AG20443 (cell line): ENCODE data around the gene TRAF2.
"Not testable (repeated sequence)": the region's sequence is repeated elsewhere in the genome, so short reads cannot be mapped to it uniquely, and the experiment has no call there.

Source experiments
- DNase-seq: peaks from one replicate; pipeline ENCODE4 v3.0.0; 2012; ENCODE audit warnings: low spot score, mixed read lengths

Gene TRAF2

DNA sequence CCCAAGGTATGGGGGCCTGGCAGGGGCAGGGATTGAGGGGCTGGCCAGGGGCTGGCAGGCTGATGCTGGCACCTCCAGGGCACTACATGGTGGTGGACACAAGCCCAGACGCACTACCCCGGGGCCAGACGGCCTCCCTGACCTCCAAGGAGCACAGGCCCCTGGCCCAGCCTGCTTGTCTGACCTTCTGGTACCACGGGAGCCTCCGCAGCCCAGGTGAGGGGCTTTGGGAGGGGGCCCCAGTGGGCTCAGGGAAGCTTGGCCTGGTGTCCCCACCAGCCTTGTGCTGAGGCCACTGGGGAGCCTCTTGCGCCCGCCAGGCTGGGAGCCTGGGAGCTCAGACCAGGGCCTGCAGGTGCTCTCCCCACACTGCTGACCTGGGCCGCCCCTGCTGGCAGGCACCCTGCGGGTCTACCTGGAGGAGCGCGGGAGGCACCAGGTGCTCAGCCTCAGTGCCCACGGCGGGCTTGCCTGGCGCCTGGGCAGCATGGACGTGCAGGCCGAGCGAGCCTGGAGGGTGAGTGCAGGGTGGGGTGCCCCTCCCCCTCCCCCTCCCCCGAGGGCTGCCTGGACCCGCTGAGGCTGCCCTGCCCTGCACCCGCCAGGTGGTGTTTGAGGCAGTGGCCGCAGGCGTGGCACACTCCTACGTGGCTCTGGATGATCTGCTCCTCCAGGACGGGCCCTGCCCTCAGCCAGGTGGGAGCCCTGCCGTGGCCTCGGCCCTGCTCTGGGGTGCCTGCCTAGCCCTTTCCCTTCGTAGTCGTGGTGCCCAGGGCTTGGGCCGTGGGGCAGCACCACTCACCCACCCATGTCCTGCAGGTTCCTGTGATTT is 28.5 kb upstream of the TRAF2 start:
- no peak for DNase-seq

DNA sequence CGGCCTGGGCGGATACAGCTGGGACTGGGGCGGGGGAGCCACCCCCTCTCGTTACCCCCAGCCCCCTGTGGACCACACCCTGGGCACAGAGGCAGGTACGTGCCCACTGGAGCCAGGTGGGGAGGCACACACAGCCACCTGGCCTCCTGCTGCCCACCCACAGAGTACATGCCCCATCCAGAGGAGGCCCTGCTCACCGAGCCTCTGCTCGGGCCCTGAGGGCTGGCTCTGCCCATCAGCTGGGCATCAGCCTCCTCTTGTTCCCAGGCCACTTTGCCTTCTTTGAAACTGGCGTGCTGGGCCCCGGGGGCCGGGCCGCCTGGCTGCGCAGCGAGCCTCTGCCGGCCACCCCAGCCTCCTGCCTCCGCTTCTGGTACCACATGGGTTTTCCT is 27.9 kb upstream of the TRAF2 start:
- no peak for DNase-seq

DNA sequence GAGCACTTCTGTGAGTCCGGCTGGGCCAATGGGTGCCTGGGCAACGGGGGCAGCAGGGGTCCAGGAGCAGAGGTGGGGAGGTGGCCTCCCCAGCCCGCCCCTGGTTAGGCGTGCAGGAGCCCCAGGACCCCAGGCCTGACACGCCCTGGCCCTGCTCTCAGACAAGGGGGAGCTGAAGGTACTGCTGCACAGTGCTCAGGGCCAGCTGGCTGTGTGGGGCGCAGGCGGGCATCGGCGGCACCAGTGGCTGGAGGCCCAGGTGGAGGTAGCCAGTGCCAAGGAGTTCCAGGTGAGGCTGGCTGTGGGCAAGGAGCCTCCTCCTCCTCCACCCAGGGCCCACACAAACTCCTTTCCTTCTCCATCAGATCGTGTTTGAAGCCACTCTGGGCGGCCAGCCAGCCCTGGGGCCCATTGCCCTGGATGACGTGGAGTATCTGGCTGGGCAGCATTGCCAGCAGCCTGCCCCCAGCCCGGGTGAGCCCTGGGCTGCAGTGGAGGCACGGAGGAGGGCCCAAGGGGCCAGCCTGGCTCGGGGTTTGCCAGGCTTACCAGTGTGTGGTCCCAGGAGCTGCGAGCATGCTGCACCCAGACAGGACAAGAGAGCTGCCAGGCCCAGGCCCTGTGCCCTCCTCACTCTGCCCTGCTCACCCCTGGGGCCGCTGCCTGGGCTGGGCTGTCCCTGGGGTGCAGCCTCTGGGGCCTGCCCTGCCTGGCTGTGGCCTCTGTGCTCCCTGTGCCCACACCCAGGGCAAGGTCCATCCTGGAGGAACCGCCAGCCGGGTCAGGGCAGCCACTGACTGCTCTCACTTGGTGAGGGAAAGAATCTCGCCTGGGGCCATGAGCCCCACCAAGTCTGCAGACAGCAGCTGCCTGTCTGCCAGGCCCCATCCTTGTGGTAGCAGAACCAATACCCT is 27.2 kb upstream of the TRAF2 start:
- peak; percentile 51 for DNase-seq

DNA sequence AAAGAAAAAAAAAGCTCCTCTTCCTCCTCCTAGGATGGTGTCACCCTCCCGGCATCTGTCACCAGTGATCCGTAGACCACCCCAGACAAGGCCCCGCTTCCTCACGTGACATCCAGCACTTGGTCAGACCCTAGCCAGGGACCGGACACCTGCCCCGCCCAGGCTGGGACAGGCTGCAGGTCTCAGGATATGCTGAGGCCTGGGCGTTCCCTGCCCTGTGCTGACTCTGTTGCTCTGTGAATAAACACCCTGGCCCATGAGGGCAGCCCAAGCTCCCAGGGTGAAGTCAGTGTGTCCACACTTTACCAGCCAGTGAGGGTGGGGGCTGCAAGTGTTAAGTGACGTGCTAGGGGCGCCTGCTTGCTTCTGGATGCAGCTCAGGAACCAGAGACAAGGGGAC is 25.8 kb upstream of the TRAF2 start:
- no peak for DNase-seq

DNA sequence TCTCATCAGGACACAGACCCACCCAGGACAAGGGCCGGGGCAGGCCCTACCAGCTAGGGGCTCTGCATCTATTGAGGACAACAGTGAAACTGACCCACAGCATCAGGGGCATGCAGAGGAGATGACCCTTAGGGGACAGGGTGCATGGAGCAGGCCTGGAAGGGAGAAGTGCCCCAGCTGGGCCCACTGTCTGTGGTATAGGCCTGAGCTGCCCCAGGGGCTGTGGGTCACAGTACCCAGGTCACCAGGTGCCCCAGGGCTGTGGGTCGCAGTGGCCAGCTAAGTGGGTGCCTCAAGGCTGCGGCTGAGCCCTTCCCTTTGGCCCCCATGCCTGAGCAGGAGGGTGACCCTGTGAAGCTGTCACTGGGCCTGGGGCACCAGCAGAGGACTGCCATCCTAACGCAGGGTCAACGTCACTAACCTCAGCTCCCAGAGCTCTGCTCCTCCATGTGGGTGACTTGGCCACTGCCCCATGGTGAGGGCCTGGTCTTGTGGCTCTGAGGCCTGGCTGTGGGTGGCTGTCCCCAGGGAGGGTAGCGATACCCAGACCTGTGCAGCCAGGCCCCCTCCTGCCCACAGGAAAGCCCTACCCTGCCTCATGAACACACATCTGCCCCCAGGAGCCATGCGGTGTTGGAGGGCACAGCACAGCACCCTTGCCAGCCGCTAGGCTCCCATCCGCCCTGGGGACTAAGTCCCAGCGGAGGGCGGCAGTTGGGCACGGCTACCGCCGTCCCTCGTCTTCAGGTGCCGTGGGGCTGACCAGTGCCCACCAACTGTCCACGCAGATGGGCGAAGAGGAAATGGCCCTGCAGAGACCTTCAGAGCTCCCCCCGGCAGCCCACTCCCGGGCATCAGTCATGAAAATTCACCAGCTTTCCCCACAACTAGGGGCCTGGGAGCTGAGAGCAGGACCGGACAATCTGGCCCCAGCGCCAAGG is 25.1 kb upstream of the TRAF2 start:
- DNase-seq = no peak

DNA sequence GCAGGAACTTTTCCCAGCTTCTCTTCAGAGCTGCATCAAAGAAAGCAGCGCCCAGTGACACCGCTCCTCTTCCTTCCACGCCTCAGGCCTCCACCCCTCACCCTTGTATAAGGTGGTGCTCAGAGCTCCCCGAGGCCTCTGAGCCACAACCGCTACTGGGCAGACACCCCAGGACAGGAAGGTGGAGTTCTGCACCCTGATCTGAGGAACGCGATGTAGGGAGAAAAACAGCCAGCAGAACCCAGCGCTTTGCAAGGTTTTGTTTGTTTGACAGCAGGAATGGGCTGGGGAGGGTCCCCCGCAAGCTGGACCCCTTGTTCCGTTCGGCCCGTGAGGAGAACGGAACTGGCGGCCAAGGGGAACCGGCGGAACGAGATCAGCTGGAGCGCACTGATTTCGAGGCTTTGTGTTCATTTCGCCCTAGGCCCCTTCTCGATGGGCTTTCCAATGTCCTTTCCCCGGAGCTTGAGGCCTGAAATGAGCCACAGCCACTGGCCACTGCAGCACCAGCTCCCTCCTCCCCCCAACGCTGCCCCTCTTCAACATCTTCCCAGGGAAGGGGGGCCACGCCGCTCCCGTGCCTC is 24.4 kb upstream of the TRAF2 start:
- DNase-seq = no peak

DNA sequence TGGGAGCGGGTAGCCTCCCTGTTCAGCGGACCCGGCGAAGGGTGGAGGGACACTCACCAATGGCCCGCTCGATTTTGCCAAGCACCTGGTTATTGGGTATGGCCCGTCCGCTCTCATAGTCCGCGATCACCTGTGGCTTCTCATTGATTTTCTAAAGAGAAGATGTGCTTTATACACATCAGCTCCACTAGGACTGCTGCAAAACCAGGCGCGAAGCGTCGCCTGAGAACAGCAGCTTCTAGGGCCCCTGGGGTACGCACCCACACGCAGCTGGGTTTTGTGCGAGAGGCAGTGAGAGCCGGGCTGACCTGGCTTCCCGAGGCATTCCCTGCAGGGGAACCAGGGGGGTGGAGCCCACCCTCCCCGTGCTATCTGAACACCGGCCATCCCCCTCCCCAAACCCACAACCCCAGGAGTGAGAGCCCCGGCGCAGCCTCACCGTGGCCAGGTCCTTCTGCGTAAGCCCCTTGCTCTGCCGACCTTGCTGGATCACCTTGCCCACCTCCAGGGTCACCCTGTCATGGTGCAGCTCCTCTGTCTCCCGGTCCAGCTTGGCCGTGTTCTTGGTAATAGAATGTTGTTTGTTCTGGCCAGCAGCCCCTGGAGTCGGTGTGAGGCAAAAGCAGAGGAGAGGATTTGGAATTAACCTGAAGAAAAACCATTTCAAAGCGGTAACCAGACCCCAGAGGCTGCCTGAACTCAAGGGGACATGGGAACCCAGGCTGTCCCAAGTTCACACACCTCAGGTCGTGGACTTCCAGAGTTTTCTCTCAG is 23.3 kb upstream of the TRAF2 start:
- DNase-seq = no peak

DNA sequence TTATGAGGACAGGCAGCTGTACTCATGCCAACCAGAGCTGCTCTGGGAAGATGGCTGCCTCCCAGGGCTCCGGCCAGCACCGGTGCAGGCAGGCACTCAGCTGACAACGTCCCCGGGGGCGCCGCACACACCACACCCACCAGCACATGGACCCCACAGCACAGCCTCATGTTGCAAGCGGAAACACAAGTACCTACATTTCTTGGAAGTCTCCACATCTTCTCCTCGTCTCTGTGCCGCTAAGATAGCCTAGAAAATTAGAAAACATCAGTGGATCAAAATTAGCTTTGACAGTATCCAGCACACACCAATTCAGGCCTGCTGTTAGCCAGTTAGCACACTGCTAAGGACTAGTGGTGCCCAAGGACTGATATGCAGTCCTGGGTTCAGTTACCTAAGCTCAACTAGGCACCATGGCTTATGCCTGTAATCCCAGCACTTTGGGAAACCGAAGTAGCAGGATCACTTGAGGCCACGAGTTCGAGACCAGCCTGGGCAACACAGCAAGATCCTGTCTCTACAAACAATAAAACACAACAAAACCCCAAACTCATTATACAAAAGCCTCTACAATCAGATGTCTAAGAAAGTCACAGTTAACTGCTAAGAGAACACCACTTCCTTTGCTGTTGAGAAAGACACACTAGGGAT is 22.6 kb upstream of the TRAF2 start:
- no peak for DNase-seq

DNA sequence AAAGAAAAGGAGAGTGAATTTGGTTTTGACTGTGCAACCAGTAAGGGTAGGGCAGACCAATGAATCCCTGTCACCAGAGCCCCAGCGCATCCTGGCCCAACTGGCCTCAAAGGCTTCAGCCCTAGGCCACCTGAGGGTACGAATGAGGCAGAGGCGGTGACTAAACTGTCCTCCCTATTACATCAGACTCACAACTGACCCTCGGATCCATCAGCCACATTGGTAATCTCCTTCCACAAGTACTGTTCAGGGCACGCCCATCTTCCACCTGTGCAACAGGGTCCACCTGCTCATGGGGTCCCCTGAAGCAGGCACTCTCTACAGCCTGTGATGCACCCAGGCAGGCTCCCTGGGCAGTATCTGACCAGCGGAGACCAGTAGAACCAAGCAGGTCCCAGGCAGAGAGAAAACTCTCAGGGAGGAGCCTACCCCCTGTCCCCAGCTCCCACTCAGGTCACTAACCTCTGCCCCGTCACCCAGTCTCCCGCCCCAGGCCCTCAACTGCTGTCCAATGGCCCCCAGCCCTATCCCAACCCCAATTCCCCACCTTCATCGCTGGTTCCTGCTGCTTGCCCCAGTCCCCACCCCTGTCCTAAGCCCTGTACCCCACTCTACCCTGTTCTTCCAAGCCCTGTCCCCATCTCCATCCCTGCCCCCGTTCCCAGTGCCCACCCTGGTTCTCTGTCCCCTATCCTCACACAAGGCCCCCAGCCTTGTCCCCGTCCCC is 21.1 kb upstream of the TRAF2 start:
- DNase-seq = no peak

DNA sequence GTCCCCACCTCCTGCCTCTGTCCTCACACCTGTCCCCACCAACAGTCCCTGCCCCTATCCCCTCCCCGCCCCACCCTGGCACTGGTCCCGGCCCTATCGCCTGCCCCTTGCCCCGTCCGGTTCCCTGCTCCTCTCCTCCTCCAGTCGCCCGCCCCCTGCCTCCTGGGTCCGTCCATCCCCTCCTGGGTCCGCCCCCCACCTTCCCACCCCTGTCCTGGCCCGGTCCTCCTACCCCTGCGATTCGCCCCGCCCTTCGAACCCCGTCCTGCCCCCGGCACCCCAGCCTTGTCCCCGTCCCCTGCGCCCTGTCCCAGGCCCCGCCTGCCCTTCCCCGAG is 20.6 kb upstream of the TRAF2 start:
- no peak for DNase-seq

DNA sequence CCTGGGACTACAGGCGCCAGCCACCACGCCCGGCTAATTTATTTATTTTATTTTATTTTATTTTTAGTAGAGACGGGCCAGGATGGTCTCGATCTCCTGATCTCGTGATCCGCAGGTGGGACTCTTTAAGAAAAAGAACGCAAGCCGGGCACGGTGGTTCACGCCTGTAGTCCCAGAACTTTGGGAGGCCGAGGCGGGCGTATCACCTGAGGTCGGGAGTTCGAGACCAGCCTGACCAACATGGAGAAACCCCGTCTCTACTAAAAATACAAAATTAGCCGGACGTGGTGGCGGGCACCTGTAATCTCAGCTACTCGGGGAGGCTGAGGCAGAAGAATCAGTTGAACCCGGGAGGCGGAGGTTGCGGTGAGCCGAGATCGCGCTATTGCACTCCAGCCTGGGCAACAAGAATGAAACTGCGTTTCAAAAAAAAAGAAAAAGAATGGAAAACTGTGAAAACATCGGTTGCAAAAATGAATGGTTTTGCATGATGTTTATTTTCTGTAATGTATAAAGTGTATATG is 19.4 kb upstream of the TRAF2 start:
- DNase-seq = not testable (repeated sequence)

DNA sequence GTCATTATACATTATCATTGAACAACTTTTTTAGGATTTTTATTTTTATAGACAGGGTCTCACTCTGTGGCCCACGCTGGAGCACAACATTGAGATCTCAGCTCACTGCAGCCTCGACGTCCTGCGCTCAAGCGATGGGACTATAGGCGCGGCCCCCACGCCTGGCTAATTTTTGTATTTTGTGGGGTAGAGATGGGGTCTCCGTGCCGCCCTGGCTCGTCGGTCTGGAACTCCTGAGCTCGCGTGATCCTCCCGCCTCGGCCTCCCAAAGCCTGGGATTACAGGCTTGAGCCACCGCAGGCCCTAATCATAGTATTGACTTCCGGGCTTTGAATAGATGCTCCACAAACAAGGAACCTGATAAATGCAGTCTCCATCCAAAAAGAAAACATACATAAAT is 18.8 kb upstream of the TRAF2 start:
- no peak for DNase-seq

DNA sequence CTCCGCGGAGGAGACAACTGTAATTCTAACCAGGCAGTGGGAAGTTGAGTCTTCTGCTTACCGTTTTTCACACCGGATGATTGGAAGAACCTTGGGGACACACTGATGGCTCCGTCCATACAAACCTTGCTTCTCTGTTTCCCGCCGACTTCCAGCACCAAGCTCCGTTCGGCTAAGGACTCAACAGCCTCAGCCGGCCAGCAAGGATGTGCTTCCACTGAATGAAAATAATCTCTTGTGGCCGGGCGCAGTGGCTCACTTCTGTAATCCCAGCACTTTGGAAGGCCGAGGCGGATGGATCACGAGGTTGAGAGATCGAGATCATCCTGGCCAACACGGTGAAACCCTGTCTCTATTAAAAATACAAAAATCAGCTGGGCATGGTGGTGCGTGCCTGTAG is 18.4 kb upstream of the TRAF2 start:
- no peak for DNase-seq

DNA sequence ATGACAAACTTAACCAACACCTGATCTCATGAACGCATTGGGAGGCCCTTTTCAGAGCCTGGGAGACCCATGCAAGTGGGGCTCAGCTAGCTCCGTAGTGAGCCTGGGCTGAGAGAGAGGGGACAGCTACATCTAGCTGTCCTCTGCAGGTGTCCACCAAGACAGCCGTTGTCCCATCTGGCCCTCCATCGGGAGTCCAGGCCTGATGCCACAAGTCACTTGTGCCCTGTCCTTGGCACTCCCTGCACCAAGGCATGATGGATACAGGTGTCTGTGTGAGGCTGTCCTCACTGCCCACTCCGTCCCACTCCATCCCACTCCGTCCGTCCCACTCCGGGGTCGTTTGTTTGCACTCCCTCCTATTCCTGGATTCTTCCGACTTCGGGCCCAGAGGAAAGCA is 17.7 kb upstream of the TRAF2 start:
- no peak for DNase-seq

DNA sequence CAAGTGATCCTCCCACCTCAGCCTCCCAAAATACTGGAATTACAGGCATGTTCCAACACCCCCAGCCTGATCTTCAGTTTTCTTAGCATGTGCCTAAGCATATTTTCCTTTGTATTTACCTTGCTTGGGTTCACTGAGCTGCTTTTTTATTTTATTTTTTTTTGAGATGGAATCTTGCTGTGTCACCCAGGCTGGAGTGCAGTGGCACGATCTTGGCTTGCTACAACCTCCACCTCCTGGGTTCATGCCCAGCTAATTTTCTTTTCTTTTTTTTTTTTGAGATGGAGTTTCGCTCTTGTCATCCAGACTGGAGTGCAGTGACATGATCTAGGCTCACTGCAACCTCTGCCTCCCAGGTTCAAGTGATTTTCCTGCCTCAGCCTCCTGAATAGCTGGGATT is 16.7 kb upstream of the TRAF2 start:
- DNase-seq = not testable (repeated sequence)

DNA sequence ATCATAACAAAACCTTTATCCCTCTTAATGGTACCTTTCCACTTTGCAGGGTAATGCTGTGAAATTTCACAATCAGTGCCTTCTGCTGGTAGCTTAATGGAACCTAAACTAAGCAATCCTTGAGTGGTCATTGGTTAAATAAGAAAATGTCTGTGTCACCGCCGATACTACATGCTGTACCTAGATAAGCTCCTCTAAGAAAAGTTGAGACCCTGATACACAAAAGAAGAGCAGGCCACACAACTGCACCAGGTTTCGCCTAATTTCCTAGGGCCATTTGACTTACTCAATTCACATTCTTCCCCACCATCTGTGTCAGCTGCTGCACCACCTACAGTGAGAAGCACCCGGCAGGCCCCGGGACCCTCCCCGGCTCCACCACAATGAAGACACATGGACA is 11.2 kb upstream of the TRAF2 start:
- no peak for DNase-seq

DNA sequence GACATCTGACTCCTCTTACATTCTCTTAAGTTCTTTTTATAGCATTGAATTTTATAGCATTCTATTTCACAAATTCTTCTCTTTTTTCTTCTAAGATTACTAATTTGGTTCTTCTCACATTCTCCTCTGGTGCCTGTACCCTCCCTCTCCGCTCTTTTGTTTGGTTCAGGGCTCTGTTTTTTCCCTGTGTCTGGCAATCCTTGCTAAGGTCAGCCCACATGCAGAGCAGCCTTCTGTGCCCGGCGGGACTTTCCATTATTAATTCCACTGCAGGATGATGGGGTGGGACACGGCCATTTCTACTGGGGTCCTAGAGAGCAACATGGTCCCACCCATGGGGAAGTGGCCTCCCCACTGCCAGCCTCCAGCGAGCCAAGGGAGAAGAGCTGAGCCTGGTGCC is 9.8 kb upstream of the TRAF2 start:
- DNase-seq = no peak

DNA sequence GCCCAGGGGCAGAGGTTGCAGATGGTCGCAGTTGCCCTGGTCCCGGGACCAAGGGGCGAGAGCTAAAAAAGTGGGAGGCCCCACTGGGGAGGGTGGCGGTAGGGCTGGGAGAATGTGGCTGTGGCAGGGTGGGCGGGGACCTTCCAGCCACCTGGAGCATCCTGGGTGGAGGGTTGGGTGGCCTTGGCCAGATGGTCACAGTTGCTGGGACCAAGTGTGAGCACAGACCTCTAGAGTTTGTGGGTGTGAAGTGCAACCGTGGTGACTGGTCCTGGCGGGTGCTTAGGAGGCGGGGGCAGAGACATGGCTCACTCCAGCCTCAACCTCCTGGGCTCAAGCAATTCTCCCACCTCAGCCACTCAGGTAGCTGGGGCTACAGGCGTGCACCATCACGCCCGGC is 5.7 kb upstream of the TRAF2 start:
- DNase-seq = no peak

DNA sequence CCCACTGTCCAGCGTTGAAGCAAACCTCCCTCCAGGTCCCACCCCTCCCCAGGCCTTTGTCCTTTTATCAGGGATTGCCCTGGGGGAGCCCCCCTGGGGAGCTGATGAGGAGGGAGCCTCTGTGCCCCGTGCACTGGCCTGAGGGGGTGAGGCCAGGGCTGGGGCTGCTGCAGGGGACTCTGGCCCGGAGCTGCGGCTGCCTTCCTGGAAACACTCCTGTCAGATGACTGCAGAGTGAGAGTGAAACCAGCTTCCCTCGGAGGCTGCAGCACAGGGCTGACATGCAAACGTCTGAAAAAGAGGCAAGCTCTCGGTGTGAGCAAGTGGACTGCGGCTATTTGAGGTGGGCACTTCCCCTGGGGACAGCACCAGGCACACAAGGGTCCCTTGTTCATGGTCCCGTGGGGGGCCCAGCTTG is 4.6 kb upstream of the TRAF2 start:
- peak; percentile 57 for DNase-seq
